H9 (cell line): ENCODE results near the gene UTP14A. TPM values are rescaled to one million over a fixed set of nuclear protein-coding genes. Genes with fewer than 3 reads are reported as not detected.

Experiments used
- DNase-seq: peaks from one replicate; pipeline ENCODE4 v3.0.0-alpha.2; 2017
- H2AFZ ChIP-seq: one replicate; pipeline ENCODE4 v1.6.1; 2013; ENCODE audit warnings: mild to moderate bottlenecking, low read length, control low read depth, moderate library complexity
- H2AK5ac ChIP-seq: 2 replicates; pipeline ENCODE4 v1.6.1; 2013; ENCODE audit warnings: low read length, control low read depth, mixed read lengths; ENCODE audit not compliant: insufficient read length
- H2BK120ac ChIP-seq: one replicate; pipeline ENCODE4 v1.6.1; 2013; ENCODE audit warnings: low read depth, mild to moderate bottlenecking, low read length, control low read depth, inconsistent platforms; ENCODE audit not compliant: poor library complexity, severe bottlenecking
- H2BK12ac ChIP-seq: 2 replicates; pipeline ENCODE4 v1.6.1; 2013; ENCODE audit warnings: low read length, control low read depth, mixed read lengths, low read depth; ENCODE audit not compliant: insufficient read length
- H2BK15ac ChIP-seq: 2 replicates; pipeline ENCODE4 v1.6.1; 2013; ENCODE audit warnings: low read depth, low read length, control low read depth
- H2BK20ac ChIP-seq: one replicate; pipeline ENCODE4 v1.6.1; 2013; ENCODE audit warnings: low read depth, mild to moderate bottlenecking, low read length, control low read depth, inconsistent platforms; ENCODE audit not compliant: poor library complexity, severe bottlenecking
- H2BK5ac ChIP-seq: 2 replicates; pipeline ENCODE4 v1.6.1; 2013; ENCODE audit warnings: low read length, control low read depth, mixed read lengths; ENCODE audit not compliant: insufficient read length
- H3K14ac ChIP-seq: 2 replicates; pipeline ENCODE4 v1.6.1; 2013; ENCODE audit warnings: low read length, control low read depth; ENCODE audit not compliant: insufficient read depth
- H3K18ac ChIP-seq: 2 replicates; pipeline ENCODE4 v1.6.1; 2013; ENCODE audit warnings: low read depth, mild to moderate bottlenecking, mixed read lengths, low read length, control low read depth; ENCODE audit not compliant: insufficient read length
- H3K23ac ChIP-seq: 2 replicates; pipeline ENCODE4 v1.6.1; 2013; ENCODE audit warnings: low read length, control low read depth, mixed read lengths, low read depth; ENCODE audit not compliant: insufficient read length
- H3K23me2 ChIP-seq: 2 replicates; pipeline ENCODE4 v1.6.1; 2013; ENCODE audit warnings: low read depth, mild to moderate bottlenecking, mixed read lengths, low read length, control low read depth; ENCODE audit not compliant: insufficient read length, poor library complexity, severe bottlenecking
- H3K27ac ChIP-seq: 2 replicates; pipeline ENCODE4 v1.5.1; 2013; ENCODE audit warnings: low read length, control low read depth, mixed read lengths, low read depth; ENCODE audit not compliant: insufficient read length
- H3K27me3 ChIP-seq: 2 replicates; pipeline ENCODE4 v1.6.1; 2013; ENCODE audit warnings: low read length, control low read depth, inconsistent platforms; ENCODE audit not compliant: insufficient read depth
- H3K4ac ChIP-seq: 2 replicates; pipeline ENCODE4 v1.6.1; 2013; ENCODE audit warnings: low read depth, mild to moderate bottlenecking, control low read depth, inconsistent platforms, low read length, moderate library complexity
- H3K4me1 ChIP-seq: 2 replicates; pipeline ENCODE4 v1.6.1; 2013; ENCODE audit warnings: low read length, control low read depth, inconsistent platforms; ENCODE audit not compliant: insufficient read depth
- H3K4me2 ChIP-seq: 2 replicates; pipeline ENCODE4 v1.6.1; 2013; ENCODE audit warnings: low read length, control low read depth, mixed read lengths; ENCODE audit not compliant: insufficient read length, insufficient read depth
- H3K56ac ChIP-seq: 2 replicates; pipeline ENCODE4 v1.6.1; 2013; ENCODE audit warnings: low read depth, mild to moderate bottlenecking, mixed read lengths, low read length, control low read depth; ENCODE audit not compliant: insufficient read length
- H3K79me1 ChIP-seq: 2 replicates; pipeline ENCODE4 v1.6.1; 2013; ENCODE audit warnings: low read depth, mild to moderate bottlenecking, moderate library complexity, low read length, control low read depth, inconsistent platforms; ENCODE audit not compliant: insufficient read depth, poor library complexity, severe bottlenecking
- H3K79me2 ChIP-seq: 2 replicates; pipeline ENCODE4 v1.6.1; 2013; ENCODE audit warnings: low read length, control low read depth, inconsistent platforms; ENCODE audit not compliant: insufficient read depth
- H3K9ac ChIP-seq: 2 replicates; pipeline ENCODE4 v1.6.1; 2013; ENCODE audit warnings: low read length, control low read depth, mixed read lengths; ENCODE audit not compliant: insufficient read length; ENCODE audit errors: extremely low read depth
- H3K9me3 ChIP-seq: one replicate; pipeline ENCODE4 v1.6.1; 2013; ENCODE audit warnings: low read depth, low read length, inconsistent platforms; ENCODE audit not compliant: control insufficient read depth
- H3T11ph ChIP-seq: one replicate; pipeline ENCODE4 v1.6.1; 2013; ENCODE audit warnings: mild to moderate bottlenecking, low read length, control low read depth, inconsistent platforms
- H4K20me1 ChIP-seq: one replicate; pipeline ENCODE4 v1.6.1; 2013; ENCODE audit not compliant: control insufficient read depth, insufficient read length, insufficient read depth
- H4K5ac ChIP-seq: 2 replicates; pipeline ENCODE4 v1.6.1; 2013; ENCODE audit warnings: low read depth, mild to moderate bottlenecking, mixed read lengths, low read length, control low read depth; ENCODE audit not compliant: insufficient read length
- H4K8ac ChIP-seq: replicated peaks from 2 replicates; pipeline ENCODE4 v1.6.1; 2013; ENCODE audit warnings: low read length, control low read depth, mixed read lengths, low read depth; ENCODE audit not compliant: insufficient read length
- H4K91ac ChIP-seq: 2 replicates; pipeline ENCODE4 v1.6.1; 2013; ENCODE audit warnings: low read depth, mild to moderate bottlenecking, moderate library complexity, mixed read lengths, low read length, control low read depth; ENCODE audit not compliant: insufficient read length
- H3K27ac Mint-ChIP-seq, 3 experiments: 2 replicates in 2 of 3; 3 replicates in 1 of 3; pipeline ENCODE4 v1.8.0; 2020 to 2021; ENCODE audit warnings: mixed read lengths in 3 of 3, mild to moderate bottlenecking in 1 of 3, moderate library complexity in 1 of 3
- H3K27me3 Mint-ChIP-seq: 2 replicates; pipeline ENCODE4 v1.8.0; 2021; ENCODE audit warnings: low read depth, mild to moderate bottlenecking, moderate library complexity, mixed read lengths
- H3K36me3 Mint-ChIP-seq, 3 experiments: 2 replicates in 2 of 3; 3 replicates in 1 of 3; pipeline ENCODE4 v1.8.0; 2020 to 2021; ENCODE audit warnings: low read depth in 3 of 3, mixed read lengths in 3 of 3; ENCODE audit not compliant: insufficient read depth in 1 of 3
- H3K4me1 Mint-ChIP-seq, 2 experiments: 2 replicates each; pipeline ENCODE4 v1.8.0; 2020; ENCODE audit warnings: mixed read lengths in 2 of 2
- H3K4me3 Mint-ChIP-seq, 2 experiments: 2 replicates in 1 of 2; 3 replicates in 1 of 2; pipeline ENCODE4 v1.8.0; 2020 to 2021; ENCODE audit warnings: mild to moderate bottlenecking in 2 of 2, mixed read lengths in 2 of 2, moderate library complexity in 1 of 2
- H3K9me3 Mint-ChIP-seq, 2 experiments: 2 replicates in 1 of 2; 3 replicates in 1 of 2; pipeline ENCODE4 v1.8.0; 2020; ENCODE audit warnings: mild to moderate bottlenecking in 2 of 2, mixed read lengths in 2 of 2, moderate library complexity in 1 of 2
- CTCF ChIP-seq: fragments of 200-600 bp; sonication (generic); conservative IDR thresholded peaks from 3 replicates; pipeline ENCODE4 v1.8.0; 2021; ENCODE audit warnings: antibody characterized with exemption, mild to moderate bottlenecking
- WGBS: extraction: QIAGEN DNeasy Blood & Tissue Kit; methylation state at CpG from one replicate; pipeline ENCODE4 v1.1.7; 2013; ENCODE audit warnings: missing lambda C conversion rate, low lambda C conversion rate, mixed read lengths; ENCODE audit not compliant: insufficient read length; ENCODE audit errors: extremely low coverage; 5-methylcytosine and 5-hydroxymethylcytosine counted together
- total RNA-seq: library from RNA; stranded (reverse); gene quantifications from 2 replicates; pipeline ENCODE4 v1.2.1, GENCODE V29; 2021

The UTP14A gene
- total RNA-seq, 1 experiment from 2014 or later, result 37.0 TPM

- H2AK5ac ChIP-seq, result no peak overlapping the region
- no peak overlapping the region for H3K27ac Mint-ChIP-seq
- no peak for TF ChIP-seq CTCF
- H3K9me3 Mint-ChIP-seq, result peaks cover 0 to 84% of the 10 kb centered on the region in 2 experiments; a peak in 2 of 5 replicates
- no CpG with 5 or more reads among the region's 19 CpGs for WGBS
- H3K79me1 ChIP-seq, result no peaks in the 10 kb centered on the region
- H3K4me1 ChIP-seq, result no peaks in the 10 kb centered on the region
- H3K23me2 ChIP-seq, result peaks cover 16% of the 10 kb centered on the region
- H3K4ac ChIP-seq, result no peak overlapping the region
- no peak overlapping the region for H3K14ac ChIP-seq
- H2BK5ac ChIP-seq, result no peak overlapping the region
- peak overlapping the region in 1 of 2 experiments; percentile 73; a peak in 4 of 5 replicates for H3K4me3 Mint-ChIP-seq
- no peak overlapping the region for H2BK15ac ChIP-seq
- H4K91ac ChIP-seq, result no peak overlapping the region
- peaks cover 12% of the 10 kb centered on the region for H3K9me3 ChIP-seq
- no peak overlapping the region for H3T11ph ChIP-seq
- H3K56ac ChIP-seq, result no peak overlapping the region
- H4K20me1 ChIP-seq, result no peaks in the 10 kb centered on the region
- H3K36me3 Mint-ChIP-seq, result peaks cover 0 to 5% (median 0%) of the 10 kb centered on the region in 3 experiments; a peak in 1 of 7 replicates
- no peak overlapping the region for H4K8ac ChIP-seq
- no peak overlapping the region for H3K9ac ChIP-seq
- H3K27me3 ChIP-seq, result peaks cover 49% of the 10 kb centered on the region
- peaks cover 86% of the 10 kb centered on the region for H3K27me3 Mint-ChIP-seq
- H2AFZ ChIP-seq, result no peak overlapping the region
- peak overlapping the region; percentile 14 for H3K4me2 ChIP-seq
- H3K4me1 Mint-ChIP-seq, result peaks cover 10 to 31% of the 10 kb centered on the region in 2 experiments
- H2BK12ac ChIP-seq, result no peak overlapping the region
- no peak overlapping the region for H2BK120ac ChIP-seq
- H3K18ac ChIP-seq, result no peak overlapping the region
- DNase-seq, result no peak
- H3K27ac ChIP-seq, result no peak overlapping the region
- no peak overlapping the region for H4K5ac ChIP-seq
- H3K79me2 ChIP-seq, result no peaks in the 10 kb centered on the region
- H2BK20ac ChIP-seq, result no peak overlapping the region
- no peak overlapping the region for H3K23ac ChIP-seq
Observed at GRCh38 chrX:129959493-129959832, 53.5 kb downstream of the UTP14A start.
